GM08714 (cell line): ENCODE data around the gene EGR4.

Source experiments
- H3K4me3 ChIP-seq: fragments of 200-500 bp; sonication (Bioruptor generic); 2 replicates; pipeline ENCODE4 v1.5.1; 2014; ENCODE audit warnings: mild to moderate bottlenecking, low read length, inconsistent platforms
- ZNF274 ChIP-seq: IDR thresholded peaks from 2 replicates; pipeline ENCODE4 v1.6.1; 2012; ENCODE audit warnings: mild to moderate bottlenecking, low read depth, low read length

The EGR4 gene

GRCh38 chr2:73255007-73255644 lies 38.2 kb downstream of the EGR4 start:
- no peak overlapping the region for H3K4me3 ChIP-seq
- TF ChIP-seq ZNF274: no peak

DNA sequence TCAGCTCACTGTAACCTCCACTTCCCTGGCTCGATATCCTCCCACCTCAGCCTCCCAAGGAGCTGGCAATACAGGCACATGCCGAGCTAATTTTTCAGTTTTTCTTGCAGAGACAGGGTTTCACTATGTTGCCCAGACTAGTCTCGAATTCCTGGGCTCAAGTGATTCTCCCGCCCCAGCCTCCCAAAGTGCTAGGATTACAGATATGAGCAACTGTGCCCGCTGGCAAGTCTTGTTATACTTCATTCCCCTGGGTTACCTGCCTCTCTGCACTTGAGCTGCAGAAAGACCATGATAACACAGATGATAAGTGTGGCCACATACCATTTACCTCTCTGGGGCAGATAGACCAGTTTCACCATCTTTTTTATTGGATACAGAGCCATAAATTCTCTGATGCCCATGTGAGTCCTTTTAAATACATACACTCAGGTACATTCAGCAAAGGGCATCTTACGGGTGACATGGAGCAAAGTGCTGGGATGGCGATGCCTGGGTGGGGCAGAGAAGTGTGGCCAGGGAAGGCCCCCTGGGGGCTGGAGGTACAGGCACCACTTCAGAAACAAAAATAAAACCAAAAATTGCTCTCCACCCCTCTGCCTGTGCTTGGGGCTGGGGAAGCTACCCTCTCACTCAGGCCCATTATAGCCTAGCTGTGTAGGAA lies 38.9 kb downstream of the EGR4 start:
- H3K4me3 ChIP-seq: no peak overlapping the region
- TF ChIP-seq ZNF274: no peak

DNA sequence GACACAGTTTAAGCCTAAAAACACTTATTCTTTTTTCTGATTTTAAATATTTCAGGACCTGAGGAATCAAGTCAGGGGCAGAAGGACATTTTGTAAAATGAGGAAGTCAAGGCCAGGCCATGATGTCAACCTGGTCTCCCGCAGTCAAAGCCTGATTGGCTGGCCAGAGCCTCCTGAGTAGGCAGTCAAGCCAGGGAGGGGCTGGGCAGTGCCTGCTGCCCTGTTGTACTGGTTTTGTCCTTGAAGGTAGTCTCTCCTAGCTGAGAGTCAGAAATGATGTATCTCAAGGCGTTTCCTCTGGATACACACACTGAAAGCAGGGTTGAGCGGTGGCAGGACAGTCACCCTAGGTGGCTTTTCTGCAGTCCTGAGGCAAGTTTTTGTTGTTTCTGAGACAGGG lies 39.4 kb downstream of the EGR4 start:
- H3K4me3 ChIP-seq: no peak overlapping the region
- no peak for TF ChIP-seq ZNF274

DNA sequence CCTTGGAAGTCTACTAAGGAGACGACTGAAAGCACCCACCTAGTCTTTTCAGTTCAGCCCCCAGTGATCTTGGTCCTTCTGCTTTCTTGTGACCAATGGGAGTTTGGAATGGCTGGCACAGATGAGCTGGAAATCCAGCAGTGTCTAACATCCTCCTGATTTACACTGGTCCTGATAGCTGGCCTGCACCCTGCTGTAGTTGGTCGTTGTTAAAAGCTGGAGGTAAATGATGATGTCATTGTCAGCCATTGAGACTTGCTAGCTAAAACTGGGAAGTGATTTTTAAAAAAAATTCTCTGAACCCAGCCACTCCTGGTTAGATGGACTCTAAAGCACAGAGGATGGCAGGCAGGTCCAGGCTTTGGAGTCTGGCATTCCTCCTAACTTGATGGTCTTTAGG lies 39.9 kb downstream of the EGR4 start:
- TF ChIP-seq ZNF274: no peak
- H3K4me3 ChIP-seq: no peak overlapping the region

GRCh38 chr2:73252238-73253027 lies 40.9 kb downstream of the EGR4 start:
- H3K4me3 ChIP-seq: no peak overlapping the region
- no peak for TF ChIP-seq ZNF274

- no peak for TF ChIP-seq ZNF274
- no peak overlapping the region for H3K4me3 ChIP-seq
Measured at GRCh38 chr2:73250872-73251846, 42.2 kb downstream of the EGR4 start.

DNA sequence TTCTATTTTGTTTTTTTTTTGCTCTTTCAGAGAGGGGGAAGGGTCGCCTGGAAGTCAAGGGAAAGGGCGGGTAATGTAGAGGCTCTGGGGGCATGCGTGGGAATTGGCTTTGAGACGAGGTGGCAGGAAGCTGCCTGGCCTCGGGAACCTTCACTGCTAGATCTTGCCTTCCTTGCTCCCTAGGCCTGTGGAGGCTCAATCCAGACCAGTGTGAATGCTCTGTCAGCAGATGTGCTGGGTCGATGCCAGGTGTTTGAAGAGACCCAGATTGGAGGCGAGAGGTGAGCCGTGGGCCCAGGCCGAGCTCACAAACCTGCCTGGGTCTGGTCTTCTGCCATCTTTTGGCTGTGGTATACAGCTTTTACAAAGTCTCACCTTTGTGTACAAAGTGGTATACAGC lies 43.7 kb downstream of the EGR4 start:
- TF ChIP-seq ZNF274: no peak
- no peak overlapping the region for H3K4me3 ChIP-seq

DNA sequence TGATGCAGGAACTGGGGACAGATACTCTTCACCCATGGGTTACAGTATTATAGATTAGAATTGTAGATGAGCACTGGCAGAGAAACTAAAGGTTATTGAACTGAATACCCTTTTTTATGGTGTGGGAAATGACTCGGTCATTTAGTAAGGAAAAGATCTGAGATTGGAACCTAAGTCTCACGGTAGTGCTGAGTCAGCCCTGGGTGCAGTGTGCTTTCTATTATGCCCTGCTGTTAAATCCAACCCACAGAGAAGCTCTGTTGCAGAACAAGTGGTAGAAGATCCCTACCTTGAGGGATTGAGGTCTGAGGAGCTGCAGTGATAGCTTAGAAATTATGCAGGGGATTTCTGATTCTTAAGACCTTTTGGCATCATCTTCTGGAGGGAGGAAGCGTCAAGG lies 46.5 kb downstream of the EGR4 start:
- H3K4me3 ChIP-seq: no peak overlapping the region

DNA sequence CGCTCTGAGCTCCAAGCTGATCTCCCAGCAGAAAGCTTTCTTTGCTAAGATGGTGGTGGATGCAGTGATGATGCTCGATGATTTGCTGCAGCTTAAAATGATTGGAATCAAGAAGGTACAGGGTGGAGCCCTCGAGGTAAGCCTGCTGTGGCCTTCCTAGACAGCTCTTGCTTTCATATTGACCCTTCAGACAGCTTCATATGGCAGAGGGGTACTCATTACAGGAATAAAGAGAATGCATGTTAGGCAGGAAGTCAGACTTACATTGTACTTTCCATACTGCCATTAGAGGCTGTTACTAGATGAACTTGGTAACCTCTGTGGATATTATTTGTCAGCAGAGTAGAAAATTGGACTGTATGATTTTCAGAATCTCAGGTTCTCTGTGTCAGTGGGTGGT lies 48.8 kb downstream of the EGR4 start:
- no peak for TF ChIP-seq ZNF274
- H3K4me3 ChIP-seq: no peak overlapping the region

More for the DNA sequence above, 46.5 kb downstream of the EGR4 start:
- no peak for TF ChIP-seq ZNF274

- no peak for TF ChIP-seq ZNF274
- H3K4me3 ChIP-seq: no peak overlapping the region
Measured at GRCh38 chr2:73243884-73244570, 49.3 kb downstream of the EGR4 start.
